HG03457 (cell line): ENCODE results near the gene SOS2.
"Not testable (repeated sequence)": the region's sequence is repeated elsewhere in the genome, so short reads cannot be mapped to it uniquely, and the experiment has no call there.

ENCODE experiments used
- ATAC-seq: cut with Tn5 transposase; IDR thresholded peaks from one replicate; pipeline ENCODE4 v1.9.1; 2021; ENCODE audit warnings: moderate number of reproducible peaks; ENCODE audit not compliant: unreplicated experiment

SOS2 gene

GRCh38 chr14:50228313-50228712, 3.1 kb downstream of the SOS2 start:
- ATAC-seq = no peak

- no peak for ATAC-seq
These were observed 5.4 kb downstream of the SOS2 start for GRCh38 chr14:50225974-50226297.

GRCh38 chr14:50225067-50225973, 6.1 kb downstream of the SOS2 start:
- no peak for ATAC-seq

- no peak for ATAC-seq
These were observed 9.2 kb downstream of the SOS2 start for GRCh38 chr14:50222055-50222613.

GRCh38 chr14:50218501-50218900, 12.9 kb downstream of the SOS2 start:
- no peak for ATAC-seq

- no peak for ATAC-seq
These were observed 16.0 kb downstream of the SOS2 start for GRCh38 chr14:50215416-50215815.

- no peak for ATAC-seq
These were observed 17.6 kb downstream of the SOS2 start for GRCh38 chr14:50213795-50214194.

- ATAC-seq = no peak
These were observed 18.7 kb downstream of the SOS2 start for GRCh38 chr14:50212726-50213125.

- no peak for ATAC-seq
These were observed 21.3 kb downstream of the SOS2 start for GRCh38 chr14:50210074-50210473.

GRCh38 chr14:50198499-50198898, 32.9 kb downstream of the SOS2 start:
- no peak for ATAC-seq

- ATAC-seq = no peak
These were observed 39.9 kb downstream of the SOS2 start for GRCh38 chr14:50191499-50191898.

- ATAC-seq = no peak
These were observed 45.3 kb downstream of the SOS2 start for GRCh38 chr14:50186107-50186506.

GRCh38 chr14:50173891-50174290, 57.5 kb downstream of the SOS2 start:
- no peak for ATAC-seq

- ATAC-seq = no peak
These were observed 59.5 kb downstream of the SOS2 start for GRCh38 chr14:50171895-50172294.

- not testable (repeated sequence) for ATAC-seq
These were observed 64.0 kb downstream of the SOS2 start for GRCh38 chr14:50167381-50167780.

- no peak for ATAC-seq
These were observed 75.3 kb downstream of the SOS2 start for GRCh38 chr14:50156111-50156510.

GRCh38 chr14:50148799-50149198, 82.6 kb downstream of the SOS2 start:
- ATAC-seq = no peak

- no peak for ATAC-seq
These were observed 92.2 kb downstream of the SOS2 start for GRCh38 chr14:50139192-50139591.

- ATAC-seq = no peak
These were observed 103.6 kb downstream of the SOS2 start for GRCh38 chr14:50127802-50128201.

- no peak for ATAC-seq
These were observed 108.3 kb downstream of the SOS2 start for GRCh38 chr14:50123062-50123461.

- no peak for ATAC-seq
These were observed 109.1 kb downstream of the SOS2 start for GRCh38 chr14:50122291-50122690.

- ATAC-seq = no peak
These were observed 109.9 kb downstream of the SOS2 start for GRCh38 chr14:50121486-50121885.

GRCh38 chr14:50117456-50117855, 113.9 kb downstream of the SOS2 start:
- no peak for ATAC-seq
